NCI-H748 treated with DMSO at 0.1 percent for 48 hours (cell line): ENCODE data around the gene CEMIP2.
"Not testable (repeated sequence)": the region's sequence is repeated elsewhere in the genome, so short reads cannot be mapped to it uniquely, and the experiment has no call there.

Source experiments
- DNase-seq: peaks from one replicate; lab custom pipeline; 2025; lab: John Stamatoyannopoulos, UW

CEMIP2 gene

GRCh38 chr9:71675857-71676165, 92.5 kb downstream of the CEMIP2 start:
- no peak for DNase-seq

GRCh38 chr9:71675105-71675856, 93.0 kb downstream of the CEMIP2 start:
- DNase-seq: no peak

GRCh38 chr9:71672573-71672972, 95.7 kb downstream of the CEMIP2 start:
- DNase-seq: no peak

GRCh38 chr9:71671289-71671688, 97.0 kb downstream of the CEMIP2 start:
- no peak for DNase-seq

- DNase-seq: no peak
These were observed 98.2 kb downstream of the CEMIP2 start for GRCh38 chr9:71670121-71670520.

- DNase-seq: no peak
These were observed 98.9 kb downstream of the CEMIP2 start for GRCh38 chr9:71669284-71669995.

- DNase-seq: no peak
These were observed 99.6 kb downstream of the CEMIP2 start for GRCh38 chr9:71668717-71669116.

GRCh38 chr9:71665247-71665646, 103.1 kb downstream of the CEMIP2 start:
- DNase-seq: no peak

- no peak for DNase-seq
These were observed 103.7 kb downstream of the CEMIP2 start for GRCh38 chr9:71664566-71664965.

GRCh38 chr9:71663931-71664459, 104.3 kb downstream of the CEMIP2 start:
- no peak for DNase-seq

- no peak for DNase-seq
These were observed 105.1 kb downstream of the CEMIP2 start for GRCh38 chr9:71663216-71663615.

GRCh38 chr9:71662082-71662481, 106.2 kb downstream of the CEMIP2 start:
- no peak for DNase-seq

- DNase-seq: not testable (repeated sequence)
These were observed 111.0 kb downstream of the CEMIP2 start for GRCh38 chr9:71657276-71657675.

- DNase-seq: no peak
These were observed 111.8 kb downstream of the CEMIP2 start for GRCh38 chr9:71656496-71656895.

- DNase-seq: no peak
These were observed 112.5 kb downstream of the CEMIP2 start for GRCh38 chr9:71655778-71656177.

GRCh38 chr9:71655141-71655540, 113.2 kb downstream of the CEMIP2 start:
- no peak for DNase-seq

GRCh38 chr9:71652480-71652879, 115.8 kb downstream of the CEMIP2 start:
- DNase-seq: no peak

GRCh38 chr9:71648453-71648852, 119.9 kb downstream of the CEMIP2 start:
- DNase-seq: no peak

- no peak for DNase-seq
These were observed 121.2 kb downstream of the CEMIP2 start for GRCh38 chr9:71647094-71647591.

GRCh38 chr9:71646131-71646530, 122.2 kb downstream of the CEMIP2 start:
- DNase-seq: no peak

- DNase-seq: no peak
These were observed 123.4 kb downstream of the CEMIP2 start for GRCh38 chr9:71644819-71645362.

- no peak for DNase-seq
These were observed 125.0 kb downstream of the CEMIP2 start for GRCh38 chr9:71643330-71643729.

GRCh38 chr9:71642056-71642455, 126.3 kb downstream of the CEMIP2 start:
- DNase-seq: no peak
